ENCODE data around the gene LCE3A.
"Not testable (repeated sequence)": the region's sequence is repeated elsewhere in the genome, so short reads cannot be mapped to it uniquely, and the experiment has no call there.

Gene LCE3A

DNA sequence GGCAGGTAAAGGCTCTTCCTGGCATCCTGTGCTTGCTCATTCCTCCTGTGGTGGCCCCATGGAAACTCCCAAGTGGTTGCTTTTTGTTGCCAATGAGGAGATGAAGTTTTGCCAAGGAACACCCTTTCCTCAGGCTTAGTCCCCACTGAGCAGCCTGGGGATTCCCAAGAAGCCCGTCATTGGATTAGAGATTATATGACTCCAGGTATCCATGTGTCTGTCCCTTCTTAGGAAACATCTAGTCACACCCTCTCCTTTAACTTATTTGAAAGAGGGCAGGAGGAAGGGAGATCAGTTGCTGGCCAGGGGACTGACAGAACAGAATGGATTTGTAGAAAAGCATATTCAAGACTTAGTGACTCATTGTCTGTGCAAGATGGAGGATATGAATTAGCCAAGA lies 3.8 kb upstream of the LCE3A start:
- Histone ChIP-seq H3K4me3 (ENCODE audit: low read length) (no peak overlapping the region), H3K9ac (ENCODE audit: low read length) (no peak overlapping the region), H3K27me3 (ENCODE audit: control insufficient read depth, insufficient read depth, low read length) (no peaks in the 10 kb centered on the region), H3K27ac (ENCODE audit: low read depth, low read length) (no peak overlapping the region), H3K4me1 (ENCODE audit: control insufficient read depth, insufficient read depth, low read length) (no peaks in the 10 kb centered on the region), H3K36me3 (ENCODE audit: control insufficient read depth, insufficient read depth, low read length) (no peaks in the 10 kb centered on the region)

DNA sequence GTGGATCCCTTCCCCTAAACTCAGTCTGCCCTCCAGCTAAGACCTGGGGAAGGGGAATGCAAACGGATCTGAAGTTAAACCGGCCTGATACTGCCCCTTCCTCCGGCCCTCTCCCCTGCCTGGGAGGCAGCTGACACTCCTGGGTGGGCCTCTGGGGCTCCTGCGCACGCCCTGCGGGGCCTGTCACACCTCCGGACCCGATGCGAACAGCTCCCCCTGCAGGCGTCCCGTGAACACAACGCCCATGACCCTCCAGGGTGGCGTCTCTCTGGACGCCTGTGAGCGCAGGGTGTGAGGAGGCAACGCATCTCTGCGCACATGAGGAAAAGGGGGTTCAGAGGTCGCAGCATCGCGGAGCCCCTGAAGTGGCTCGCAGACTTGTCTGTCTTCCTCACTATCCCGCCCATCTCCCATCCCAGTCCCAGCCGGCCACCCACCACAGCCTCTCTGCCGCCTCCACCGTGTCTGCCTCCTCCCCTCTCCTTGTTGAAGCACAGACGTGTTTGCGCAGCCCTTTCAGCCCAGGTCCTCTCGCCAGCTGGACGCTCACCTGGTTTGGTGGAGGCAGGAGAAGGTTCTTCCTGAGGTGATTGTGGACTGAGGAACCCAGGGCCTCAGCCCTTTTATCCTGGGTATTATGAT lies 421 bp upstream of the LCE3A start:
- no peak overlapping the region for H3K9ac ChIP-seq (ENCODE audit: low read length)
- no peak overlapping the region for H3K27ac ChIP-seq (ENCODE audit: low read depth, low read length)
- no peak overlapping the region for H3K4me3 ChIP-seq (ENCODE audit: low read length)
- H3K27me3 ChIP-seq (ENCODE audit: control insufficient read depth, insufficient read depth, low read length): no peaks in the 10 kb centered on the region
- H3K36me3 ChIP-seq (ENCODE audit: control insufficient read depth, insufficient read depth, low read length): no peaks in the 10 kb centered on the region
- H3K4me1 ChIP-seq (ENCODE audit: control insufficient read depth, insufficient read depth, low read length): no peaks in the 10 kb centered on the region

DNA sequence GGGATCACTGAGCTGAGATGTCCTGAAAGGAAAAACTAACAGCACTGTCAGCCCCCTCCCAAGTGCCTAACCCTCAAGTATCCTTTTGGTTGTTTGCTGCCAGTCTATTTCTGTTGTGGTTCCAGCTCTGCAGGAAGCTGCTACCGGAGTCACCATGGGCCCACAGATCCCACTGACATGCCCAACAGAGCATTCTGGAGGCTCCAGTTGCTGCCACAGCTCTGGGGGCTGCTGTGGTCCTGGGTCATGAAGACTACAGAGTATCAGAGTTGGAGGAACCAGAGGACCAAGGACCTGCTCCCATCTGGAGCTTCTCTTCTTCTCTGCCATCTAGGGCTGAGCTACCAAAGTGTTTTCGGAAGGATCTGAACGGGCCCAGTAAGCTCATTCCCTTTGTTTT lies 910 bp downstream of the LCE3A start:
- no peak overlapping the region for H3K27ac ChIP-seq (ENCODE audit: low read depth, low read length)
- H3K27me3 ChIP-seq (ENCODE audit: control insufficient read depth, insufficient read depth, low read length): no peaks in the 10 kb centered on the region

DNA sequence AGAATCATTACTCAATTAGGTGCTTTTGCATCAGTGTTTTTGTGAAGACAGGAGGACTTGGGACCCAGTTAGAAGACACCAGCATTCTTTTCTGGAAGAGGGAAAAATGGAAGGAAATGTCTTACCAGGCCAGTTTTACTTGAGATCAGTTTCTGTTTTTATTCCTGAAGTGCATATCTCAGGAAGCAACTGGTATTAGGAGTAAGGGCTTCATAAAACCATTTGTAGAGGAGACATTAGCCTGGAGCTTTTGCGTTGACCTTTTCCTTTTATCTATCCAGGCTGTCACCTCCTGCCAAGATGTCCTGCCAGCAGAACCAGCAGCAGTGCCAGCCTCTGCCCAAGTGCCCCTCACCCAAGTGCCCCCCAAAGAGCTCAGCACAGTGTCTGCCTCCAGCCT lies 9.4 kb downstream of the LCE3A start, which contains the start of gene LCE3B:
TSS of gene LCE3B (plus strand) at position 301 of the 400 bp plus-strand sequence. CDS start at position 301, 0 bp downstream.
- Histone ChIP-seq H3K4me1 (ENCODE audit: control insufficient read depth, insufficient read depth, low read length) (no peaks in the 10 kb centered on the region), H3K36me3 (ENCODE audit: control insufficient read depth, insufficient read depth, low read length) (no peaks in the 10 kb centered on the region), H3K9ac (ENCODE audit: low read length) (no peak within 1 kb of the TSS), H3K27me3 (ENCODE audit: control insufficient read depth, insufficient read depth, low read length) (no peaks in the 10 kb centered on the region), H3K27ac (ENCODE audit: low read depth, low read length) (no peak within 1 kb of the TSS), H3K4me3 (ENCODE audit: low read length) (no peak within 1 kb of the TSS)

More for the DNA sequence above, 910 bp downstream of the LCE3A start:
- Histone ChIP-seq H3K4me1 (ENCODE audit: control insufficient read depth, insufficient read depth, low read length) (no peaks in the 10 kb centered on the region), H3K36me3 (ENCODE audit: control insufficient read depth, insufficient read depth, low read length) (no peaks in the 10 kb centered on the region), H3K4me3 (ENCODE audit: low read length) (no peak overlapping the region), H3K9ac (ENCODE audit: low read length) (no peak overlapping the region)

DNA sequence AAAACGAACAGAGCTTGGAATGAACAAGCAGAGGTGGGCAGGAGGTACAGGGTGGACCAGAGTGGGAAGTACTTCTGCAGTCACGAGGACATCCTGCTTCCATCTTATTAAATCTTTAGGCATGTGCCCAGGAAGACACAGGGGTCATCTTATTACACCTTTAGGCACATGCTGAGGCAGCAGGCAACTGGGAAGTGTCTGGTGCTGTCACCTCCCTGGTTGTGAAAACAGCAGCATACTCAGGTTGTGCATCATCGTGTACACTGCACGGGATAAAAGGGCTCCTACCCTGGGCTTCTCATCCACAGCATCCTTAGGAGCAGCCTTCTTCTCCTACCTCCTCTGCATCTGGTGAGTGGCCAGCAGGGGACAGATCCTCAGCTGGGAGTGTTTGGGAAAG lies 23.0 kb downstream of the LCE3A start, which contains the start of gene LCE3C:
TSS of gene LCE3C (plus strand) at position 301 of the 400 bp plus-strand sequence. CDS start 498 bp downstream, outside the sequence.
- Histone ChIP-seq H3K27me3 (ENCODE audit: control insufficient read depth, insufficient read depth, low read length) (no peaks in the 10 kb centered on the region), H3K9ac (ENCODE audit: low read length) (no peak within 1 kb of the TSS), H3K4me1 (ENCODE audit: control insufficient read depth, insufficient read depth, low read length) (no peaks in the 10 kb centered on the region), H3K4me3 (ENCODE audit: low read length) (no peak within 1 kb of the TSS), H3K27ac (ENCODE audit: low read depth, low read length) (no peak within 1 kb of the TSS), H3K36me3 (ENCODE audit: control insufficient read depth, insufficient read depth, low read length) (no peaks in the 10 kb centered on the region)

DNA sequence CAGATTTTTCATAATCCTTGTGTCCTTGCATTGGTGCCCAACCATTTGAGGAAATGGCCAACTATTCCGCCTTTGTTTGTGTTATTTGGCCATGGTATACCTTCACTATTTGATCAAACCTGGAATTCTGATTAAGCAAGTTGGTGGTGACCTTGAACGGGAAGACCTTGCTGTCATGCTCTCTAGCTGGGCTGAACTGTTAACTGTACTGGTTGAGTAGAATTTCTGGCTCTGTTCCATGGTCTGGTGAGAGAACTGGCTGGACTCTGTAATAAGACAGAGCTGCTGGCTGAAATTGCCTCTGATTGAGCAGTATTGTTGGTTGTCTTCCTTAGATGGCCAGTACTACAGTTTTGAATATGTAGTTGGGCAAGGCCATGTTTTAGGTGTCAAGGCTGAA lies 25.9 kb downstream of the LCE3A start:
- no peaks in the 10 kb centered on the region for H3K27me3 ChIP-seq (ENCODE audit: control insufficient read depth, insufficient read depth, low read length)
- no peak overlapping the region for H3K27ac ChIP-seq (ENCODE audit: low read depth, low read length)
- H3K9ac ChIP-seq (ENCODE audit: low read length): no peak overlapping the region
- no peak overlapping the region for H3K4me3 ChIP-seq (ENCODE audit: low read length)
- no peaks in the 10 kb centered on the region for H3K36me3 ChIP-seq (ENCODE audit: control insufficient read depth, insufficient read depth, low read length)
- H3K4me1 ChIP-seq (ENCODE audit: control insufficient read depth, insufficient read depth, low read length): no peaks in the 10 kb centered on the region

DNA sequence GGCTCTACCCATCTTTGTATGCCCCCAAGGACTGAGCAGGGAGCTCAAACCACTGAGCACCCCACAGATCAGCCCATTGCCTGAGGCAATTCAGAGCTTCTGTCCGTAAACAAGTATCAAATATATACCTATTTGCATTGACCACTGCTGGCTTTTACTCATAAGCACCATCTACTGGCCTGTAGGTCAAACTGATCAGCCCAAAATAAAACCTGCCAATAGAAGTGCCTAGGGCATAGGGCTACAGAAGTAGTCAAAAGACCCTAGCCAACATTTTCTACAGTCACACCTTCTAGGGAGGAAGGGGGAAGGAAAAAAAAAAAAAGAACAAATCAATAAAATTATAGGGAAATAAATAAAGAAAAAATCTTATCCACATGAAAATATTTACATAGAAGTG lies 37.3 kb downstream of the LCE3A start:
- H3K4me1 ChIP-seq (ENCODE audit: control insufficient read depth, insufficient read depth, low read length): no peaks in the 10 kb centered on the region
- H3K9ac ChIP-seq (ENCODE audit: low read length): no peak overlapping the region
- H3K36me3 ChIP-seq (ENCODE audit: control insufficient read depth, insufficient read depth, low read length): no peaks in the 10 kb centered on the region
- no peak overlapping the region for H3K4me3 ChIP-seq (ENCODE audit: low read length)
- H3K27ac ChIP-seq (ENCODE audit: low read depth, low read length): no peak overlapping the region
- H3K27me3 ChIP-seq (ENCODE audit: control insufficient read depth, insufficient read depth, low read length): no peaks in the 10 kb centered on the region

DNA sequence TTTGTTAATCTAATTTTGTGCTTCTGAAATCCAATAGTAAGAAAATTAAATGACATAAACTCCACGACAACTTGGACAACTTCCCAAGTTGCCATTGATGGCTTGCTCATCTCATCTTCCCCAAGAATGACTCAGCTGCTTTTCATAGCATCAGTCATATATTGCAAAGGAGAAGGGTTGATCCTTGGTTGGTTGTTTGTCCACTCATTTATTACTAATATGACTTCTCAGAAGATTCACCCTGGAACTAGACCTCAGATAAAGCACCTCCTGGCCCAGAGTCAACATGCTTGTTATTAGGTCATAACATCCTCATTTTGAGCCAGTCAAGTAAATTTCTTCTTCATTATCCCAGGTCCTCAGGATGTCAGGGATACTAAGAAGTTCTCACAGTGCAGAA lies 40.3 kb downstream of the LCE3A start:
- no peaks in the 10 kb centered on the region for H3K27me3 ChIP-seq (ENCODE audit: control insufficient read depth, insufficient read depth, low read length)
- H3K4me1 ChIP-seq (ENCODE audit: control insufficient read depth, insufficient read depth, low read length): no peaks in the 10 kb centered on the region
- no peak overlapping the region for H3K4me3 ChIP-seq (ENCODE audit: low read length)
- H3K9ac ChIP-seq (ENCODE audit: low read length): no peak overlapping the region
- no peaks in the 10 kb centered on the region for H3K36me3 ChIP-seq (ENCODE audit: control insufficient read depth, insufficient read depth, low read length)
- H3K27ac ChIP-seq (ENCODE audit: low read depth, low read length): no peak overlapping the region

DNA sequence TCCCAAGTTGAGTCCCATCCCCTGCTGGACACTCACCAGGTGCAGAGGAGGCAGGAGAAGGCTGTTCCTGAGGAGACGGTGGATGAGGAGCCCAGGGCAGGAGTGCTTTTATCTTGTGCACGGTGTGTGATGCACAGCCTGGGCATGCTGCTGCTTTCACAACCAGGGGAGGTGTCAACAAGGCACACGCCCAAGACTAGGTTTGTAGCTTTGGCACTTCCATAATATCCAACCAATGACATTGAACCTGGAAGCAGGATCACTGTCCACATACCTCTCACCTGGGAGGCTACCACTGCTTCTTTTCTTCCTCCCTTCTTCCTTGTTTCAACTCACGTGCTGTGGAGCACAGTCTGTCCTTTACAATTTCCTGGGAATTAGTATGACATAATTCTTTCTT lies 42.5 kb downstream of the LCE3A start, which contains the start of gene LCE3D:
TSS of gene LCE3D (minus strand) at position 84 of the 400 bp plus-strand sequence. CDS start 580 bp downstream, outside the sequence.
- Histone ChIP-seq H3K27me3 (ENCODE audit: control insufficient read depth, insufficient read depth, low read length) (no peaks in the 10 kb centered on the region), H3K9ac (ENCODE audit: low read length) (no peak within 1 kb of the TSS), H3K4me3 (ENCODE audit: low read length) (no peak within 1 kb of the TSS), H3K27ac (ENCODE audit: low read depth, low read length) (no peak within 1 kb of the TSS), H3K36me3 (ENCODE audit: control insufficient read depth, insufficient read depth, low read length) (no peaks in the 10 kb centered on the region), H3K4me1 (ENCODE audit: control insufficient read depth, insufficient read depth, low read length) (no peaks in the 10 kb centered on the region)

DNA sequence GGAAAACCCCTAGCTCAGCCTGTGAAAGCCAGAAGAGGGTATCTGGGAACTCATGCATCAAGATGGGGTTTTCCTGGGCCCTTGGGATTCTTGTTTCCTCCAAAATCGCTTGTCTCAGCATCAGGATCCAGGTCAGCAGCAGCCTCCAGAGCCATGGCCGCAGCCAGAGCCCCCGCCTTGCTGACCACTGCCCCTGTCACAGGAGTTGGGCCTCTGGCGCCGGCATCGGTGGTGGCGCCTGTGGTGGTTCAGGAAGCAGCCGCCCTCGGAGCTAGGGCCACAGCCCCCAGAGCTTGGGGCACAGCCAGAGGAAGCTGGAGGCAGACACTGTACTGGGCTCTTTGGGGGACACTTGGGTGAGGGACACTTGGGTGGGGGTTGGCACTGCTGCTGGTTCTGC lies 43.4 kb downstream of the LCE3A start:
- not testable (repeated sequence) for H3K27ac ChIP-seq (ENCODE audit: low read depth, low read length); H3K4me3 ChIP-seq (ENCODE audit: low read length); H3K9ac ChIP-seq (ENCODE audit: low read length); H3K36me3 ChIP-seq (ENCODE audit: control insufficient read depth, insufficient read depth, low read length); H3K27me3 ChIP-seq (ENCODE audit: control insufficient read depth, insufficient read depth, low read length); H3K4me1 ChIP-seq (ENCODE audit: control insufficient read depth, insufficient read depth, low read length)

DNA sequence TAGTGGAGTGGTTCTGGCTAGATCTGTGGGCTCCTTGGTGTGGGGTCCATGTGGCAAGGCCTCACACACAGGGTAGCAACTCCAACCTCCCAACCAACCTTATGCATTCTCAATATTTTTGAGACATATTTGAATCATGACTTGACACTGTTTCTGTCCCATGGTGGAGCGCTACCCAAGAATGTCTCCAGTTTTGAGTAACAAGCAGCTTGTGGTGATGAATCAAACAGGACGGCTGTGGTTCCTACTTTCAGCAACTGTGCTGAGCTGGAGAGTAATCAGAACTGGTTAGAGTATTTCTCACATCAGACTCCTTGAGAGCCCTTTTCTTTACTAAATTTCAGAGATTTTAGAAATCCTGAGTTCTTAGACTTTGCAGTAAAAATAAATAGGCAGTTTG lies 45.7 kb downstream of the LCE3A start:
- H3K4me1 ChIP-seq (ENCODE audit: control insufficient read depth, insufficient read depth, low read length): no peaks in the 10 kb centered on the region
- H3K36me3 ChIP-seq (ENCODE audit: control insufficient read depth, insufficient read depth, low read length): no peaks in the 10 kb centered on the region
- H3K9ac ChIP-seq (ENCODE audit: low read length): no peak overlapping the region
- no peak overlapping the region for H3K27ac ChIP-seq (ENCODE audit: low read depth, low read length)
- H3K4me3 ChIP-seq (ENCODE audit: low read length): no peak overlapping the region
- H3K27me3 ChIP-seq (ENCODE audit: control insufficient read depth, insufficient read depth, low read length): no peaks in the 10 kb centered on the region
